ENCODE data around the gene SNAP47. TPM values are rescaled to one million over a fixed set of nuclear protein-coding genes. Genes with fewer than 3 reads are reported as not detected.

Gene SNAP47
- polyA plus RNA-seq, 1 donor from 2014 or later: 56.0 TPM

DNA sequence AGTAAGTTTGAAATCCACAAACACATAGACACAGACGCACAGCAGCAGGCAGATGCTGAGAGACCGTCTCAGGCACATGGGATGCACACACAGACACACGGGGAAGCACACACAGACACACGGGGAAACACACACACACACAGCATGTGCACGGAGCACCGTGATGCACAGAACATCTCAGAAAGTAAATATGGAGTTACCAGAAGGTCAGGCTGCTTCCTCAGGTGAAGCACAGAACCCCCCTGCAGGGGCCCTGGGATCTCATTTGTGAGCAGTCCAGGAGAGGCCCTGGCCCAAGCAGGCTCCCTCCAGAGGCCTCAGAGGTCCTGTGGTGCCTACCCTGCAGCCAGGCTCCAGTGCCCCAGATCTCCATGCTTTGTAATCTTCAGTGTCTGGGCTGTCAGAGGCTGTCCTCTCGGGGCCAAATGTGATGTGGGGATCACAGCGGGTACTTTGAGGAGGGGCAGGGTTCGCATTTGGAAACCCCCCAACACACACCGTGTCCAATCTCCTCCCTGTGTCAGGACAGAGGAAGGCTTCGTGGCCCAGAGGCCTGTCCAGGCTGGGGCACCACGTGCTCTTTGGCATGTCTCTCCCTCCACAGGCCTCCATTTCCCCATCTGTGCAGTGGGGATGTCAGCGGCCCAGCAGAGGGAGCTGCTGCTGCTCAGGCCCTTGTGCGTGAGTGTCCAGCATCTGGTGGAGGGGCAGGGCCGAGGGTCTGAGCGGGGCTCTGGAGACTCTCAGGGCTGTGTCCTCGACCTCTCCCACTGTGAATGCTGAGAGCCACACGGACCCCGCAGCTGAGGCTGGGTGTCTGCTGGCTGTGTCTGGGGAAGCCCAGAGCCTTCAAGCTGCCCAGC is 57.2 kb downstream of the SNAP47 start:
- no peak overlapping the region for H2AFZ ChIP-seq (ENCODE audit: low read depth, low read length)

DNA sequence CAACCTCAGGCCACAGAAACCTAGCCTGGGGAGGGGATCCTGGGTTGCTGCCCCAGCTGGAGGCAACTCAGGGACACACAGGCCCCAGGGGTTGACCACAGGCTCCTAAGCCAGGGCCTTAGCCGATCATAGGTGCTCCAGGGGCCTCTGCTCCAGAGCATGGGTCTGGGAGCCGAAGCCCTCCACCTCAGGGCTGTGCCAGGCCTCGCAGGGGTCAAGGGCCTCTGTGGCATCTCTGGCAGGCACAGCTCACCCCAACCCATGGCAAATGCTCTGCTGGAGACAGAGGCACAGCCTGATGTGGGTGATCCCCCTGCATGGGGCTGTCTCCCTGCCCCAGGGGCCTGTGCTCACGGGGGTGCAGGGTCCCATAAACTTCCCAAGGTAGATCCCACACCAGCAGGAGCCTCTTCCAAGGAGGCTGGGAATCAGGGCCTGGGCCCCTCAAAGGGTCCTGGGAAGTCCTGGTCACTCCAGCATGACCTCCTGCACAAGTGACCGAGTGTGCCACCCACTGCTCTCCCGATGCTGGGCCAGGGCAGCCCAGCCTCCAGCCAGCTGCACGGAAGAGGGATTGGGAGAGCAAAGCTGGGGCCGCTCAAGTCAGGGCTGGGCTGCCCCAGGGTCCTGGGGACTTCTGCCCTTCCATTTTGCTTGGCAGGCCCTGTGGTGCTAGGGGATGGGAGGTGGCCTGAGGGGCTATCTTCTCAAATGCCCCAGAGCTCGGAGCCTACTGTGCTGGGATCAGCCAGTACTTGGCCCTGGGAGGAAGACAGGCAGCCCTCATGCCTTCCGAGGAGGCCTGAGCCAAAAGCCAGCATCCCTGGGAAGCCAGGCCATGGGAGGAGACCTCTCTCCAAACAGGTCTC is 58.1 kb downstream of the SNAP47 start:
- Histone ChIP-seq H3K9me3 (ENCODE audit: low read length) (no peaks in the 10 kb centered on the region), H3K36me3 (ENCODE audit: insufficient read depth, low read length) (no peaks in the 10 kb centered on the region), H3K79me2 (replicated peaks; ENCODE audit: insufficient read depth, low read length) (no peaks in the 10 kb centered on the region), H3K4me3 (ENCODE audit: low read length) (no peak overlapping the region), H3K27ac (ENCODE audit: low read length) (no peak overlapping the region), H4K20me1 (ENCODE audit: insufficient read depth) (no peaks in the 10 kb centered on the region), H3K4me2 (ENCODE audit: low read length) (no peak overlapping the region), H3K9ac (ENCODE audit: low read length) (no peak overlapping the region), H3K27me3 (ENCODE audit: insufficient read depth, low read depth, low read length) (peaks cover 8% of the 10 kb centered on the region), H3K9me2 (ENCODE audit: insufficient read depth, low read length) (no peaks in the 10 kb centered on the region), H3F3A (ENCODE audit: insufficient read depth, low read length, poor library complexity, severe bottlenecking) (no peaks in the 10 kb centered on the region), H2AFZ (ENCODE audit: low read depth, low read length) (no peak overlapping the region)
- TF ChIP-seq TAF1 (IDR thresholded peaks at IDR 0.05; ENCODE audit: low read depth) (no peak), EP300 (conservative IDR thresholded peaks at IDR 0.05; ENCODE audit: poor library complexity, severe bottlenecking) (no peak), RAD21 (conservative IDR thresholded peaks at IDR 0.05) (no peak), SMC3 (conservative IDR thresholded peaks at IDR 0.05; ENCODE audit: poor library complexity) (no peak), MXI1 (conservative IDR thresholded peaks at IDR 0.05; ENCODE audit: poor library complexity, severe bottlenecking) (no peak)
- TF ChIP-seq, protein P1, sequence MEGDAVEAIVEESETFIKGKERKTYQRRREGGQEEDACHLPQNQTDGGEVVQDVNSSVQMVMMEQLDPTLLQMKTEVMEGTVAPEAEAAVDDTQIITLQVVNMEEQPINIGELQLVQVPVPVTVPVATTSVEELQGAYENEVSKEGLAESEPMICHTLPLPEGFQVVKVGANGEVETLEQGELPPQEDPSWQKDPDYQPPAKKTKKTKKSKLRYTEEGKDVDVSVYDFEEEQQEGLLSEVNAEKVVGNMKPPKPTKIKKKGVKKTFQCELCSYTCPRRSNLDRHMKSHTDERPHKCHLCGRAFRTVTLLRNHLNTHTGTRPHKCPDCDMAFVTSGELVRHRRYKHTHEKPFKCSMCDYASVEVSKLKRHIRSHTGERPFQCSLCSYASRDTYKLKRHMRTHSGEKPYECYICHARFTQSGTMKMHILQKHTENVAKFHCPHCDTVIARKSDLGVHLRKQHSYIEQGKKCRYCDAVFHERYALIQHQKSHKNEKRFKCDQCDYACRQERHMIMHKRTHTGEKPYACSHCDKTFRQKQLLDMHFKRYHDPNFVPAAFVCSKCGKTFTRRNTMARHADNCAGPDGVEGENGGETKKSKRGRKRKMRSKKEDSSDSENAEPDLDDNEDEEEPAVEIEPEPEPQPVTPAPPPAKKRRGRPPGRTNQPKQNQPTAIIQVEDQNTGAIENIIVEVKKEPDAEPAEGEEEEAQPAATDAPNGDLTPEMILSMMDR (IDR thresholded peaks at IDR 0.05; ENCODE audit: poor library complexity, severe bottlenecking): no peak
- TF ChIP-seq, protein P2, sequence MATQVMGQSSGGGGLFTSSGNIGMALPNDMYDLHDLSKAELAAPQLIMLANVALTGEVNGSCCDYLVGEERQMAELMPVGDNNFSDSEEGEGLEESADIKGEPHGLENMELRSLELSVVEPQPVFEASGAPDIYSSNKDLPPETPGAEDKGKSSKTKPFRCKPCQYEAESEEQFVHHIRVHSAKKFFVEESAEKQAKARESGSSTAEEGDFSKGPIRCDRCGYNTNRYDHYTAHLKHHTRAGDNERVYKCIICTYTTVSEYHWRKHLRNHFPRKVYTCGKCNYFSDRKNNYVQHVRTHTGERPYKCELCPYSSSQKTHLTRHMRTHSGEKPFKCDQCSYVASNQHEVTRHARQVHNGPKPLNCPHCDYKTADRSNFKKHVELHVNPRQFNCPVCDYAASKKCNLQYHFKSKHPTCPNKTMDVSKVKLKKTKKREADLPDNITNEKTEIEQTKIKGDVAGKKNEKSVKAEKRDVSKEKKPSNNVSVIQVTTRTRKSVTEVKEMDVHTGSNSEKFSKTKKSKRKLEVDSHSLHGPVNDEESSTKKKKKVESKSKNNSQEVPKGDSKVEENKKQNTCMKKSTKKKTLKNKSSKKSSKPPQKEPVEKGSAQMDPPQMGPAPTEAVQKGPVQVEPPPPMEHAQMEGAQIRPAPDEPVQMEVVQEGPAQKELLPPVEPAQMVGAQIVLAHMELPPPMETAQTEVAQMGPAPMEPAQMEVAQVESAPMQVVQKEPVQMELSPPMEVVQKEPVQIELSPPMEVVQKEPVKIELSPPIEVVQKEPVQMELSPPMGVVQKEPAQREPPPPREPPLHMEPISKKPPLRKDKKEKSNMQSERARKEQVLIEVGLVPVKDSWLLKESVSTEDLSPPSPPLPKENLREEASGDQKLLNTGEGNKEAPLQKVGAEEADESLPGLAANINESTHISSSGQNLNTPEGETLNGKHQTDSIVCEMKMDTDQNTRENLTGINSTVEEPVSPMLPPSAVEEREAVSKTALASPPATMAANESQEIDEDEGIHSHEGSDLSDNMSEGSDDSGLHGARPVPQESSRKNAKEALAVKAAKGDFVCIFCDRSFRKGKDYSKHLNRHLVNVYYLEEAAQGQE (IDR thresholded peaks at IDR 0.05; ENCODE audit: borderline replicate concordance): no peak

More for the DNA sequence above, 57.2 kb downstream of the SNAP47 start:
- Histone ChIP-seq H3F3A (ENCODE audit: insufficient read depth, low read length, poor library complexity, severe bottlenecking) (no peaks in the 10 kb centered on the region), H3K27ac (ENCODE audit: low read length) (no peak overlapping the region), H3K27me3 (ENCODE audit: insufficient read depth, low read depth, low read length) (peaks cover 14% of the 10 kb centered on the region), H3K79me2 (replicated peaks; ENCODE audit: insufficient read depth, low read length) (no peaks in the 10 kb centered on the region), H3K9me2 (ENCODE audit: insufficient read depth, low read length) (no peaks in the 10 kb centered on the region), H3K9me3 (ENCODE audit: low read length) (no peaks in the 10 kb centered on the region), H3K9ac (ENCODE audit: low read length) (no peak overlapping the region), H3K4me2 (ENCODE audit: low read length) (no peak overlapping the region), H3K4me3 (ENCODE audit: low read length) (no peak overlapping the region), H3K36me3 (ENCODE audit: insufficient read depth, low read length) (no peaks in the 10 kb centered on the region), H4K20me1 (ENCODE audit: insufficient read depth) (no peaks in the 10 kb centered on the region)
- no peak for TF ChIP-seq EZH2 (IDR thresholded peaks at IDR 0.05; ENCODE audit: borderline replicate concordance, insufficient read depth, low read length, poor library complexity, severe bottlenecking)
- TF ChIP-seq, protein P1 (IDR thresholded peaks at IDR 0.05; ENCODE audit: poor library complexity, severe bottlenecking): no peak
- TF ChIP-seq MXI1 (conservative IDR thresholded peaks at IDR 0.05; ENCODE audit: poor library complexity, severe bottlenecking): no peak
- TF ChIP-seq, protein P2 (IDR thresholded peaks at IDR 0.05; ENCODE audit: borderline replicate concordance): no peak
- TF ChIP-seq RAD21 (conservative IDR thresholded peaks at IDR 0.05): no peak
- TF ChIP-seq TAF1 (IDR thresholded peaks at IDR 0.05; ENCODE audit: low read depth): no peak
- TF ChIP-seq SMC3 (conservative IDR thresholded peaks at IDR 0.05; ENCODE audit: poor library complexity): no peak
- no peak for TF ChIP-seq EP300 (conservative IDR thresholded peaks at IDR 0.05; ENCODE audit: poor library complexity, severe bottlenecking)
- no peak for TF ChIP-seq POLR2AphosphoS5 (IDR thresholded peaks at IDR 0.05)
